ENCODE measurements around the gene AXL. TPM values are rescaled to one million over a fixed set of nuclear protein-coding genes. Genes with fewer than 3 reads are reported as not detected.

The AXL gene
- 99.0 to 113 TPM (median 106 TPM) in 5 replicates for total RNA-seq (2022; extraction: Qiagen RNA extraction)

DNA sequence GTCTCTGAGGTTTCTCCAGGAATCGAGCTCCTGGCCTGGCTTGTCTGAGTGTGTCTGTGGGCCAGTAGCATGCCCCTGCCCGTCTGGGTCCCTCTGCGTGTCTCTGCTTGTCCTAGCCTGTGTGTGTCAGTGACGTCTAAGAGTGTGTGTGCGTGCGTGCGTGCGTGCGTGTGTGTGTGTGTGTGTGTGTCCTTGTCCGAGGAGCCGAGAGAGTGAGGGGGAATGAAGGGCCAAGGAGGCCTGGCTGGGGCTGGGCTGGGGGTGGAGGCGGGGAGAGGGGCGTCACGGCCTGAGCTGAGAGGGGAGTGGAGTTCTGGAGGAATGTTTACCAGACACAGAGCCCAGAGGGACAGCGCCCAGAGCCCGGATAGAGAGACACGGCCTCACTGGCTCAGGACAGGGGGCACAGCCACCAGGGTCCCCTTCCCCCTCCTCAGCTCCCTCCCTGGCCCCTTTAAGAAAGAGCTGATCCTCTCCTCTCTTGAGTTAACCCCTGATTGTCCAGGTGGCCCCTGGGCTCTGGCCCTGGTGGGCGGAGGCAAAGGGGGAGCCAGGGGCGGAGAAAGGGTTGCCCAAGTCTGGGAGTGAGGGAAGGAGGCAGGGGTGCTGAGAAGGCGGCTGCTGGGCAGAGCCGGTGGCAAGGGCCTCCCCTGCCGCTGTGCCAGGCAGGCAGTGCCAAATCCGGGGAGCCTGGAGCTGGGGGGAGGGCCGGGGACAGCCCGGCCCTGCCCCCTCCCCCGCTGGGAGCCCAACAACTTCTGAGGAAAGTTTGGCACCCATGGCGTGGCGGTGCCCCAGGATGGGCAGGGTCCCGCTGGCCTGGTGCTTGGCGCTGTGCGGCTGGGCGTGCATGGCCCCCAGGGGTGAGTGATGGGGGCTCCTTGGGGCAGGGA, at the start of gene AXL:
TSS of gene AXL (plus strand) at position 609 of the 893 bp plus-strand sequence. CDS start at position 779, 170 bp downstream.

DNA sequence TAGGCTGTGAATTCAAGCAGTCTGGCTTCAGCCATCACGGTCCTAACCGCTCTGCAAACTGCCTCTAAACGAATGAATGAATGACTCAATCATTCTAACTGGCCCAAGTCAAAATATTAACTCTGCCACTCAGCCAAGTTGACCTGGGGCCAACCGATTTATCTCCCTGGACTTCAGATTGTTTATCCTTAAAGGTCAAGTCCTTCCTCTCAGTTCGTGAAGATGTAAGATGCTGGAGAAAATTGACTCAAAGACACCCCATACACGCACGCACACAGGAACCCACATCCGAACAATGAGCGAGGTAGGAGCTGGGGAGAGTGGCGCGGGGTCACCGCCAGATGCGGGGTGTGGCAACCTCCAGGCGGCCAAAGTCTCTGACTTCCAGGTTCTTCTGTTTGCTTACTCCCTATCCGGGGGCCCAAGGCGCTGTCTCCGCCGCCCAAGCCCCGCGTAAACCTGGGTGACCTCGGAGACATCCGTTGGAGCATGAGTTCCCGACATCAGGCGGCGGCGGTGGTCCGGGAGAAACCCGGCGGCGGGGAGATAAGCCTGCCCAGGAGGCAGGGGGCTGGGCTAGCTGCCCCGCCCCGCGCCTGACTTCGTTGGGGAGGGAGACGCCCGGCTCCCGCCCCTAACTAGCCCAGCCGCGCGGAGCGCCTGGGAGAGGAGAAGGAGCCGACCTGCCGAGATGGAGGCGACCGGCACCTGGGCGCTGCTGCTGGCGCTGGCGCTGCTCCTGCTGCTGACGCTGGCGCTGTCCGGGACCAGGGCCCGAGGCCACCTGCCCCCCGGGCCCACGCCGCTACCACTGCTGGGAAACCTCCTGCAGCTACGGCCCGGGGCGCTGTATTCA, 26.2 kb upstream of the AXL start, which contains the start of gene CYP2S1:
TSS of gene CYP2S1 (plus strand) at position 646 of the 856 bp plus-strand sequence. CDS start at position 692, 46 bp downstream.

DNA sequence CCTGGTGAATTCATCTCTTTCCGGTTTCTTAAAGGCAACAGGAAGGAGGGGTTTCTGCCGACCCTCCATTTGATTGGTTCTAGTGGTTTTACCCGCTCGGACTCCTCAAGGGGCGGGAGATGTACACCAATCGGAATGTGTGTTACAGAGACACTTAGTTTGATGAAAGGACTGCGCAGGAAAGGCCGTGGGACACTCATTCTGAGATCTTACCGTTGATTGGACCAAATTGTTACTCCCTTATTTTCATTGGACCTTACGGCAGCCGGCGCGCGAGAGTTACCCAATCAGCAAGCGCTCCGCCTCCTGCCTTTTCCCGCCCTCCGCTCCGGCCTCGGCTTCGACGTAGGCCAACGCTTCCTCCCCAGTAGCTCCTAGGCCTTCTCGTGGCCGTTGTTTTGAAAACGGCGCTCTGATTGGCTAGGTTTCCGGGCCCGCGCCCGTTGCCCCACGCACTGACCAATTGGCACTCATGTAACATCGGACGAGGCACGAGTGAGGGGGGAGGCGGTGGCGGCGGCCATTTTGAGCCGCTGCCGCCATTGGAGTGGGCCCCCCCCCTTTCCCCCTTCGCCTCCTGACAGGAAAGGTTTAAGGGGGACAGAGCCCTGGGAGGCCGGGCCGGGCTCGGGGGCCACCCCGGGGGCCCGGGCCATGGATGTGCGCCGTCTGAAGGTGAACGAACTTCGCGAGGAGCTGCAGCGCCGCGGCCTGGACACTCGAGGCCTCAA, 45.0 kb downstream of the AXL start, which contains the start of gene HNRNPUL1:
TSS of gene HNRNPUL1 (plus strand) at position 523 of the 731 bp plus-strand sequence. CDS start at position 655, 132 bp downstream.

DNA sequence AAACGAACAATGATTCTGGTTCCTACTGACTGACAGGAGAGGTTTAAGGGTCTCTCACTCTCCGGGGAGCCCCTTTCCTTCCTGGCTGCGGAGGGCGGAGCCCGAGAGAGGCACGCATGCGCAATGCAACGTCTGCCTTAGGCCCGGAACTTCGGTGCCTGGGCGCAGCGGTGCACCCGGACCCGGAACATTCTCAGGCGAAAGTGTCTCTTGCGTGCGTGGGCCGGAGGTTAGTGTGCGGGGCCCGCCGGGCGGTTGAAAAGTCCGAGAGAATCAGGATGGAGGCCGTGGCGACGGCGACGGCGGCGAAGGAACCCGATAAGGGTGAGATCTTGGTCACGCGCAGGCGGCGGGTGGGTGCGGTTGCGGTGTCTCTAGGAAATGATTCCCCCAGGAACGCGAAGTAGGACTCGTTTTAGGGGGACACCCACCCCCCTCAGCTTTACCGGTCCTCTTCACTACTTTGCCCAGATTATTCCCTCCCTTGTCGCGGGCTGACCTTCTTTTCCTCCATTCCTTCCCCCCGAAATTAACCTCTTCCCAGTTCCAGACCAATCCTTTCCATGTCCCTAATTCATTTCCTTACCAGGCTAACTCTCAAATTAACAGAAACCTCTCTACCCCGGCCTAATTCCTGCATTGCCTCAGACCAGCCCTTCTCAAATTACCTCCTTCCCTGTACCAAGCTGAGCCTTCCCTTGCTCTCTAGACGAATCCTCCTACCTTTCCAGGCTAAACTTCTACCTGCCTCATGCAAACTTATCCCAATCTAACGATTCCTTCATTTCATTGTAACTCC, 91.2 kb downstream of the AXL start, which contains the start of gene CCDC97:
TSS of gene CCDC97 (plus strand) at position 140 of the 799 bp plus-strand sequence. CDS start at position 279, 139 bp downstream.

Other genes with a start within 250 kb of the AXL start
- not detected in 5 replicates for gene CYP2B6, start 227.9 kb upstream of the AXL start, total RNA-seq (2022; extraction: Qiagen RNA extraction)
- not detected in 5 replicates for gene CYP2A13, start 130.8 kb upstream of the AXL start, total RNA-seq (2022; extraction: Qiagen RNA extraction)
- gene CYP2F1, start 104.8 kb upstream of the AXL start, total RNA-seq (2022; extraction: Qiagen RNA extraction): not detected in 5 replicates
- 18.9 to 24.2 TPM (median 19.7 TPM) in 5 replicates for gene CYP2S1, start 26.0 kb upstream of the AXL start, total RNA-seq (2022; extraction: Qiagen RNA extraction)
- 293 to 307 TPM (median 295 TPM) in 5 replicates for gene HNRNPUL1, start 45.1 kb downstream of the AXL start, total RNA-seq (2022; extraction: Qiagen RNA extraction)
- gene CCDC97, start 90.9 kb downstream of the AXL start, total RNA-seq (2022; extraction: Qiagen RNA extraction): 34.5 to 44.3 TPM (median 37.9 TPM) in 5 replicates
- 129 to 150 TPM (median 136 TPM) in 5 replicates for gene TGFB1, start 134.7 kb downstream of the AXL start, total RNA-seq (2022; extraction: Qiagen RNA extraction)
- 22.8 to 33.3 TPM (median 31.3 TPM) in 5 replicates for gene B9D2, start 144.9 kb downstream of the AXL start, total RNA-seq (2022; extraction: Qiagen RNA extraction)
- 2.5 to 4.9 TPM (median 3.8 TPM) in 5 replicates for gene TMEM91, start 157.3 kb downstream of the AXL start, total RNA-seq (2022; extraction: Qiagen RNA extraction)
- gene EXOSC5, start 178.1 kb downstream of the AXL start, total RNA-seq (2022; extraction: Qiagen RNA extraction): 74.8 to 101 TPM (median 93.2 TPM) in 5 replicates
- gene BCKDHA, start 178.6 kb downstream of the AXL start, total RNA-seq (2022; extraction: Qiagen RNA extraction): 36.6 to 47.0 TPM (median 42.0 TPM) in 5 replicates
- 0.10 to 0.32 TPM (median 0.13 TPM) in 4 of 5 replicates, not detected in the other for gene B3GNT8, start 208.2 kb downstream of the AXL start, total RNA-seq (2022; extraction: Qiagen RNA extraction)
- gene DMAC2, start 220.7 kb downstream of the AXL start, total RNA-seq (2022; extraction: Qiagen RNA extraction): 104 to 110 TPM (median 107 TPM) in 5 replicates
- 0.15 TPM in 1 of 5 replicates, not detected in the others for gene ERICH4, start 223.9 kb downstream of the AXL start, total RNA-seq (2022; extraction: Qiagen RNA extraction)